CD14-positive monocyte (primary cell): ENCODE measurements around the gene MED6. TPM values are rescaled to one million over a fixed set of nuclear protein-coding genes. Genes with fewer than 3 reads are reported as not detected.

Experiments
- DNase-seq, 3 donors: peaks; one replicate each; pipeline ENCODE4 v3.0.0-alpha.2; 2011 to 2022
- H2AFZ ChIP-seq: 2 replicates; pipeline ENCODE4 v1.6.0; 2012; ENCODE audit warnings: mild to moderate bottlenecking, low read depth, low read length, inconsistent platforms; ENCODE audit not compliant: insufficient read depth, poor library complexity, severe bottlenecking
- H3K27ac ChIP-seq, 2 donors: 1 replicate in 1 of 2; 2 replicates in 1 of 2; pipeline ENCODE4 v1.5.1; 2012 to 2013; ENCODE audit warnings: low read length in 2 of 2, control low read depth in 1 of 2, inconsistent platforms in 1 of 2, low read depth in 1 of 2, mild to moderate bottlenecking in 1 of 2
- H3K27me3 ChIP-seq, 2 donors: one replicate each; pipeline versions ENCODE4 v1.6.0 to v1.6.1; 2011 to 2013; ENCODE audit warnings: low read length in 2 of 2; ENCODE audit not compliant: control insufficient read depth in 2 of 2, insufficient read depth in 2 of 2
- H3K36me3 ChIP-seq, 2 donors: replicated peaks in 1 of 2; 1 replicate in 1 of 2; 2 replicates in 1 of 2; pipeline versions ENCODE4 v1.5.1 to v1.6.1; 2012 to 2013; ENCODE audit warnings: low read length in 2 of 2, control low read depth in 1 of 2, inconsistent platforms in 1 of 2, mild to moderate bottlenecking in 1 of 2; ENCODE audit not compliant: insufficient read depth in 2 of 2, control insufficient read depth in 1 of 2
- H3K4me1 ChIP-seq, 2 donors: 1 replicate in 1 of 2; 2 replicates in 1 of 2; pipeline versions ENCODE4 v1.5.1 to v1.6.1; 2012 to 2013; ENCODE audit warnings: low read length in 2 of 2, control low read depth in 1 of 2, inconsistent platforms in 1 of 2, mild to moderate bottlenecking in 1 of 2, moderate library complexity in 1 of 2; ENCODE audit not compliant: insufficient read depth in 2 of 2, control insufficient read depth in 1 of 2
- H3K4me2 ChIP-seq: replicated peaks from 2 replicates; pipeline ENCODE3; 2012; ENCODE audit warnings: low read length, moderate library complexity, mild to moderate bottlenecking; ENCODE audit not compliant: poor library complexity, severe bottlenecking; ENCODE audit errors: extremely low read depth
- H3K4me3 ChIP-seq, 3 experiments: fragments of 200-600 bp in 1 of 3; sonication (generic) in 1 of 3; replicated peaks in 1 of 3; 1 replicate in 2 of 3; 2 replicates in 1 of 3; pipeline ENCODE4 v1.5.1; 2011 to 2013; ENCODE audit warnings: low read length in 3 of 3, mild to moderate bottlenecking in 3 of 3, control low read depth in 2 of 3, low read depth in 2 of 3, inconsistent platforms in 1 of 3, moderate library complexity in 1 of 3
- H3K79me2 ChIP-seq: 2 replicates; pipeline ENCODE4 v1.6.0; 2012; ENCODE audit warnings: mild to moderate bottlenecking, control low read depth, inconsistent platforms, low read length, moderate library complexity; ENCODE audit not compliant: insufficient read depth
- H3K9ac ChIP-seq: 2 replicates; pipeline ENCODE4 v1.6.0; 2017; ENCODE audit warnings: low read length, mild to moderate bottlenecking; ENCODE audit not compliant: insufficient read depth, poor library complexity, severe bottlenecking
- H3K9me3 ChIP-seq, 2 donors: replicated peaks in 1 of 2; 1 replicate in 1 of 2; 2 replicates in 1 of 2; pipeline versions ENCODE4 v1.5.1 to v1.6.1; 2012 to 2013; ENCODE audit warnings: low read length in 2 of 2, control low read depth in 1 of 2; ENCODE audit not compliant: control insufficient read depth in 1 of 2, insufficient read depth in 1 of 2
- H4K20me1 ChIP-seq: 2 replicates; pipeline ENCODE4 v1.6.0; 2012; ENCODE audit warnings: mild to moderate bottlenecking, low read length, control low read depth, moderate library complexity; ENCODE audit not compliant: insufficient read depth
- H3K27ac Mint-ChIP-seq, 7 donors: one replicate each; pipeline ENCODE4 v1.8.0; 2020; ENCODE audit warnings: mild to moderate bottlenecking in 7 of 7, mixed read lengths in 7 of 7, moderate library complexity in 6 of 7, inconsistent platforms in 2 of 7
- H3K27me3 Mint-ChIP-seq, 3 donors: one replicate each; pipeline ENCODE4 v1.8.0; 2021 to 2022; ENCODE audit warnings: low read depth in 3 of 3, mild to moderate bottlenecking in 3 of 3, mixed read lengths in 3 of 3, moderate library complexity in 3 of 3, inconsistent platforms in 1 of 3
- H3K36me3 Mint-ChIP-seq, 2 donors: one replicate each; pipeline ENCODE4 v1.8.0; 2020; ENCODE audit warnings: mixed read lengths in 2 of 2, inconsistent platforms in 1 of 2, mild to moderate bottlenecking in 1 of 2
- H3K4me1 Mint-ChIP-seq: one replicate; pipeline ENCODE4 v1.8.0; 2020; ENCODE audit warnings: mild to moderate bottlenecking, mixed read lengths
- H3K4me3 Mint-ChIP-seq, 2 donors: one replicate each; pipeline ENCODE4 v1.8.0; 2020; ENCODE audit warnings: mild to moderate bottlenecking in 2 of 2, mixed read lengths in 2 of 2, moderate library complexity in 1 of 2
- H3K9me3 Mint-ChIP-seq, 7 donors: one replicate each; pipeline ENCODE4 v1.8.0; 2020 to 2022; ENCODE audit warnings: mixed read lengths in 7 of 7, mild to moderate bottlenecking in 6 of 7, moderate library complexity in 6 of 7, inconsistent platforms in 2 of 7
- WGBS: methylation state at CpG from one replicate; pipeline ENCODE4 v1.1.5; 2013; ENCODE audit warnings: missing lambda C conversion rate; ENCODE audit not compliant: insufficient coverage; 5-methylcytosine and 5-hydroxymethylcytosine counted together
- intact Hi-C, 2 donors: fragments of 100-400 bp; cut with micrococcal nuclease; formaldehyde crosslinking; loops; one replicate each; pipeline versions ENCODE4 v1.15.0 to v1.15.1; 2023
- polyA plus RNA-seq, 3 donors: library from polyadenylated mRNA; depleted of rRNA in 1 of 3; unstranded in 2 of 3; stranded (reverse) in 1 of 3; fragments of 300-500 nt in 2 of 3; fragments of >200 nt in 1 of 3; fragmentation: Illumina TruSeq in 2 of 3; gene quantifications; 1 replicate in 2 of 3; 2 replicates in 1 of 3; pipeline ENCODE4 v1.2.3, GENCODE V29; 2012 to 2021
- small RNA-seq: library from RNA; depleted of rRNA; stranded (forward); fragments of <200 nt; gene quantifications from one replicate; pipeline ENCODE3, GENCODE V24; 2012; ENCODE audit warnings: low read depth; ENCODE audit not compliant: insufficient read length
- TF ChIP-seq, protein P1 (sequence below): fragments of 200-600 bp; IDR thresholded peaks from one replicate; pipeline ENCODE4 v1.8.0; 2022; ENCODE audit warnings: antibody characterized with exemption, mild to moderate bottlenecking

MED6 gene
- polyA plus RNA-seq, 3 donors = 11.9 to 22.3 (median 19.4) TPM

DNA sequence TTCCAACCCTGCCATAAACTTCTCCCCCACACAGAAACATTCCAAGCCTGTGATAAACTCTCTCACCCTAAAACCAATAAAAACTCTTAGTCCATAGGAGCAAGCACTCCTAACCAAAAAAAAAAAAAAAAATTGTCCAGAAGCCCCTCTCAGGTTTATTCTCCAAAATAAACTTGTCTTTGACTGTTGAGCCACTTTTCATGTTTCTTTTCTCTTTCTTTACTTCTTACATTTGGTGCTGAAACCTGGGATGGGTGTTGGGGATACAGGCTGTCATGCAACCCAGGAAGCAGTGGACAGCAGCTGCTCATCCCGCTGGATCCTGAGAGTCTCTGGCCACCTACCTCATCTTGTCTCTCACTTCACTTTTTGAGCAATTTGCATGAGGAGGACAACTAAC lies 63.6 kb downstream of the MED6 start:
- no CpG with 5 or more reads among the region's 1 CpG for WGBS
- H3K4me1 Mint-ChIP-seq = peaks cover 9% of the 10 kb centered on the region
- H3K27me3 Mint-ChIP-seq = peaks cover 1 to 2% (median 2%) of the 10 kb centered on the region in 3 donors

DNA sequence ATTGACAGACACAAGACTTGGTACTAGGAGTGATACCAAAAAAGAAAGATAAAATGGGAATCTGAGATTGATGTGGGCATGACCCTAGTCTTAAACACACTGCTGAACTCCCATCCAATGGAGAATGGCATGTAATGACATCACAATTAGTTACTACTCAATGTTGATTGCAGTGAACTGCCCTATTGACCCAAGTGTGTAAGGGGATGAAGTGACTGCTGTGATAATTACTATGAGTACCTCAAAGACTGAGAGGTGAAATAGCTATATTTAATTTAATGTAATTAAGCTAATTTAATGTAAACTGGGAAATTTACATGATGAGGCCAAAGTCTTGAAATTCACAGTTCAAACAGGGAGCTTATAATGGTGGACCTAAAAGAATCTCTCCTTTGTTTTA lies 65.6 kb downstream of the MED6 start, which contains the start of gene ADAM20:
ADAM20 (minus strand) TSS at position 101 of the 400 bp plus-strand sequence. CDS start 10,247 bp downstream, outside the sequence.
- TF ChIP-seq, protein P1, sequence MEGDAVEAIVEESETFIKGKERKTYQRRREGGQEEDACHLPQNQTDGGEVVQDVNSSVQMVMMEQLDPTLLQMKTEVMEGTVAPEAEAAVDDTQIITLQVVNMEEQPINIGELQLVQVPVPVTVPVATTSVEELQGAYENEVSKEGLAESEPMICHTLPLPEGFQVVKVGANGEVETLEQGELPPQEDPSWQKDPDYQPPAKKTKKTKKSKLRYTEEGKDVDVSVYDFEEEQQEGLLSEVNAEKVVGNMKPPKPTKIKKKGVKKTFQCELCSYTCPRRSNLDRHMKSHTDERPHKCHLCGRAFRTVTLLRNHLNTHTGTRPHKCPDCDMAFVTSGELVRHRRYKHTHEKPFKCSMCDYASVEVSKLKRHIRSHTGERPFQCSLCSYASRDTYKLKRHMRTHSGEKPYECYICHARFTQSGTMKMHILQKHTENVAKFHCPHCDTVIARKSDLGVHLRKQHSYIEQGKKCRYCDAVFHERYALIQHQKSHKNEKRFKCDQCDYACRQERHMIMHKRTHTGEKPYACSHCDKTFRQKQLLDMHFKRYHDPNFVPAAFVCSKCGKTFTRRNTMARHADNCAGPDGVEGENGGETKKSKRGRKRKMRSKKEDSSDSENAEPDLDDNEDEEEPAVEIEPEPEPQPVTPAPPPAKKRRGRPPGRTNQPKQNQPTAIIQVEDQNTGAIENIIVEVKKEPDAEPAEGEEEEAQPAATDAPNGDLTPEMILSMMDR = no peak
- H3K27ac Mint-ChIP-seq = no peak within 1 kb of the TSS

More for the DNA sequence above, 63.6 kb downstream of the MED6 start:
- no peak for DNase-seq
- H3K9ac ChIP-seq = no peak overlapping the region
- no peak overlapping the region for H3K4me3 ChIP-seq
- H3K9me3 ChIP-seq = peaks cover 0 to 8% of the 10 kb centered on the region in 2 donors
- no peaks in the 10 kb centered on the region for H4K20me1 ChIP-seq
- no peak overlapping the region for H2AFZ ChIP-seq
- no peaks in the 10 kb centered on the region for H3K27me3 ChIP-seq
- Mint-ChIP-seq H3K4me3 (no peak overlapping the region), H3K9me3 (peaks cover 8 to 27% (median 23%) of the 10 kb centered on the region in 7 donors), H3K36me3 (peaks cover 0 to 6% of the 10 kb centered on the region in 2 donors), H3K27ac (no peak overlapping the region)
- no peaks in the 10 kb centered on the region for H3K4me1 ChIP-seq
- H3K79me2 ChIP-seq = no peaks in the 10 kb centered on the region
- intact Hi-C loops = no loop called here
- TF ChIP-seq, protein P1 = no peak
- no peak overlapping the region for H3K4me2 ChIP-seq
- H3K36me3 ChIP-seq = no peaks in the 10 kb centered on the region
- no peak overlapping the region for H3K27ac ChIP-seq

More for the DNA sequence above, 65.6 kb downstream of the MED6 start, which contains the start of gene ADAM20:
- Mint-ChIP-seq H3K9me3 (peaks cover 8 to 27% (median 22%) of the 10 kb centered on the region in 7 donors), H3K4me1 (peaks cover 7% of the 10 kb centered on the region), H3K27me3 (peaks cover 1 to 2% (median 2%) of the 10 kb centered on the region in 3 donors), H3K36me3 (peaks cover 0 to 6% of the 10 kb centered on the region in 2 donors), H3K4me3 (no peak within 1 kb of the TSS)
- Histone ChIP-seq H3K9me3 (peaks cover 0 to 8% of the 10 kb centered on the region in 2 donors), H3K27me3 (no peaks in the 10 kb centered on the region), H3K79me2 (no peaks in the 10 kb centered on the region), H2AFZ (no peak within 1 kb of the TSS), H3K4me3 (no peak within 1 kb of the TSS), H3K27ac (no peak within 1 kb of the TSS), H3K4me1 (no peaks in the 10 kb centered on the region), H3K36me3 (no peaks in the 10 kb centered on the region), H3K9ac (no peak within 1 kb of the TSS), H4K20me1 (no peaks in the 10 kb centered on the region), H3K4me2 (no peak within 1 kb of the TSS)
- no peak for DNase-seq
- intact Hi-C loops = no loop called here

Small RNA genes lying within 50 kb of the gene (small RNA-seq; reads per million reads assigned to genes)
- not detected for gene RN7SL77P

Other genes starting within 250 kb of the MED6 start
- gene COX16, start 241.0 kb downstream of the MED6 start, polyA plus RNA-seq = 10 to 100 TPM; 10.6 to 48.0 (median 47.7) TPM
- 10 to 100 TPM in 2 of 3 donors, 1 to 10 TPM in 1; 4.9 to 17.5 (median 12.6) TPM for gene SYNJ2BP, start 183.6 kb downstream of the MED6 start, polyA plus RNA-seq
- gene ADAM21, start 148.5 kb downstream of the MED6 start, polyA plus RNA-seq = not detected
- under 1 TPM in 1 of 3 donors, not detected in 2; 0.15 TPM for gene ADAM20, start 65.7 kb downstream of the MED6 start, polyA plus RNA-seq
- gene TTC9, start 41.3 kb upstream of the MED6 start, polyA plus RNA-seq = 1 to 10 TPM in 2 of 3 donors, under 1 TPM in 1; 0.99 to 2.1 (median 1.2) TPM
- under 1 TPM in 1 of 3 donors, not detected in 2; 0.01 TPM for gene MAP3K9, start 208.9 kb upstream of the MED6 start, polyA plus RNA-seq